GM18951 (cell line): ENCODE data around the gene AIPL1.

Source experiments
- POLR2A ChIP-seq: IDR thresholded peaks from 4 replicates; pipeline ENCODE4 v1.6.1; 2011; ENCODE audit warnings: mild to moderate bottlenecking; ENCODE audit not compliant: insufficient read length, insufficient read depth; ENCODE audit errors: extremely low read depth
- in situ Hi-C: fragments of 300-500 bp; cut with MboI; formaldehyde crosslinking; loops from one replicate; pipeline ENCODE4 v1.12.0; 2022; ENCODE audit warnings: low sequenced_read_pairs, mixed read lengths, inconsistent platforms; ENCODE audit not compliant: unreplicated experiment

AIPL1 gene

DNA sequence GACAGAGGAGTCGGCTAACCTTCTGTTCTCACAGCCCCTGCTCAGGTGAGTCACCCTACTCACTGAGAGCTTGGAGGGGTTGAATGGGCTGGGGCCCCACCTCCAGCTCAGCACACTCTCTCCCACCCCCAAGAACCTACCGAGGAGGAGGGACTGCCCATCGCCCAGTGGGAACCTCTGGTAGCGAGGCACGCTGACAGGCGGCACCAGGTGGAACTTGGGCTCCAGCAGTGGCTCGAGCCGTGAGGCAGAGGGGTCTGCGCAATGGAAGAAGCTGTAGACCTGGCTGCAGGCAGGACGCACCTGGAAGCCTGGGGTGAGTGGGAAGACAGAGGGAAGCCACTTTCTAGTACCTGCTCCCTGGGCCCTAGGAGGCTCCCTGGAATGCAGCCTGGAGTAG, 37.6 kb upstream of the AIPL1 start:
- in situ Hi-C loops, result no loop called here
- no peak for TF ChIP-seq POLR2A

DNA sequence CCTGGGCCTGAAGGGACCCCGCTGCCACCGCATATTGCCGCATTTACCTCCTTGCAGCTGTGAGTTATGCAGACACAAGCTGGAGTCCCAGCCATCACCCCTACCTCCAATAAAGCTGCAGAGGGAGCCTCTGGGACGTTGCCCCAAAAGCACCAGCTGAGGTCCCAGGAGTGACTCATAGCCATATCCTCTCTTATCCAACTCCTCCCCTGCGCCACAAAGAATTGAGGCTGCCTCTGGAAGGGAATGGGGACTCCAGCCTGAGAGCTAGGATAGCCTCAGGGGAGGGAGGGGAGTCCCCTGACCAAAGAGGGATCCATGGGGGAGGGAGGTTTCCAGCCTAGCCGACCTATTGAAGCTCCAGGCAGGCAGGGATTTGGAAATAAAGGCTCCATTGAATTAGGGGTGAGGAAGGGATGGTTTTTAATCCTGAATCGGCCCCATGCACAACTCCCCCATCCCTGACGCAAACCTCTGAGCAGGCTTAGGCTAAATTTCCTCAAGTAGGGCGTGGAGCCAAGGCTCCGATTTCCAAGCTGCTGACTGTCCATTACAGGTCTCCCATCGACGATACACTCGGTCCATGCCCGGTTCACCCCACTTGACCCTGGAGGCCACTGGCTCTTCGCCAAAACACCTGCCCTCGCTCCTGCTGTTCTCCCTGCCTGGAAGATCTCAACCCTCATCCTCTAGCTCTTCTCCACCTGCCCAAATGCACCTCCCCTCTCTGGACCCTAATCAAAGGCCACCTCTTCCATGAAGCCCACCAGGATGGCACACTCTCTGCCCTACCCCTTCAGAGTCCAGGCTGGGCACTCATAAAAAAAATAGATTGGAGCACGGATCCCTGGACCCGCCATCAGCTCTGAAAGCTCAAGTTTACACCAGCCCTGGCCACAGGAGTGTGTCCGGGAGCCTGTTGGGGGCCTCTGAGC, 36.9 kb upstream of the AIPL1 start:
- TF ChIP-seq POLR2A, result no peak
- in situ Hi-C loops, result no loop called here

DNA sequence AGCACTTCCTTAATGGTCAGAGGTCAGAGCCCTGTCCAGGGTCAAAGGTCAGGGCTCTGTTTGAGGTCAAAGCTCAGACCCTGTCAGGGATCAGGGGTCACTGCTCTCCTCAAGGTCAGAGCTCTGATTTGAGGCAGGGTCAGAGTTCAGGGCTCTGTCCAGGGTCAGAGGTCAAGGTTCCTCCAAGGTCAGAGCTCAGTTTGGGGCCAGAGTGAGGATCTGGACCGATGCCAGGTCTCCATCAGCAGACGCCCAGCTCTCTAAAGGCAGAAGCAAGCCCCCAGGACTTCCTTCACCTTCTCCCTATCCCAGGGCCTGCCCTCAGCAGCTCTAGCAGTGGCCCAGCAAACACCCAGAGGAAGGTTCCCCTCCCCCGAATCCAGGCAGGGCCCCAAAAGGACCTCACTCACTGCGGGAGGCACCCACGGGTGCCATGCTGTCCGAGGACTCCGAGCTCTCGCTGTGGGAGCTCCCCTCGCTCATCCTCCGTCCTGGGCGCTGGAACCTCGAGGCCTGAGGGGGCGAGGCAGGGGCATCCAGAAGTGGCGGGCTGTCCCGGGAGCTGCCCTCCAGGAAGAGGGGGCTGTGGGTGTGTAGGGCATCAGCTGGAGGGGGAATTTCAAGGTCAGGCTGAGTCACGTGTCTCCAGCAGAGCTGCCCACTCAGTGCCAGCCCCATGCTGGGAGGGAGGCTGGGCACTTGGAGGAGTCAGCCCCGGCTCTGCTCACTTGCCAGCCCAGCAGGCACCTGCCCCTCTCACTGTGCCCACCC, 36.0 kb upstream of the AIPL1 start:
- no peak for TF ChIP-seq POLR2A
- in situ Hi-C loops, result no loop called here

DNA sequence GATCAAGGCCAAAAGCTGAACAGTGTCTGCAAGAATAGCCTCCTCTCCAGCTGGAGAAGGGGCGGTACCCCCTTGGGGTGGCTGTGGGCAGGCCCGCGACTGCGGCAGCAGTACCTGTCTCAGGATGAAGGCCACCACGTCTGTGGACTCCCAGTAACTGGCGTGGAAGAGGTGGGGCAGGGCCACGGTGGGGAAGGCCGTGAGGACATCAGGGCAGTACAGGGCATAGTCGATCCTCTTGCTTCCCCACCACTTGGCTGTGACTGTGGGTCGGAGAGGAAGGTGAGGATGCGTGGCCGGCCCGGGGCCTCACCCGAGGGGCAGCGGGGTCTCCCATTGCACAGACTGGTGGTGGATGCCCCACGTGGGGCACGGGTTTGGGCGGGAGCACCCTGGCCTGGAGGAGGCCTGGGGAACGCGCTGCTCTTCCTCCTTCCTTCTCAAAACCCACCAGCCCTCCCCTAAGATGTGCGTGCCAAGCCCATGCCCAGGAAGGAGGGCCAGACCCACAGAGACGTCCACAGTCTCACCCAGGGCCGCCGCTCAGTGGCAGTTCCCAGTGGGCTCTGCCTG, 35.3 kb upstream of the AIPL1 start:
- in situ Hi-C loops, result no loop called here
- TF ChIP-seq POLR2A, result no peak

DNA sequence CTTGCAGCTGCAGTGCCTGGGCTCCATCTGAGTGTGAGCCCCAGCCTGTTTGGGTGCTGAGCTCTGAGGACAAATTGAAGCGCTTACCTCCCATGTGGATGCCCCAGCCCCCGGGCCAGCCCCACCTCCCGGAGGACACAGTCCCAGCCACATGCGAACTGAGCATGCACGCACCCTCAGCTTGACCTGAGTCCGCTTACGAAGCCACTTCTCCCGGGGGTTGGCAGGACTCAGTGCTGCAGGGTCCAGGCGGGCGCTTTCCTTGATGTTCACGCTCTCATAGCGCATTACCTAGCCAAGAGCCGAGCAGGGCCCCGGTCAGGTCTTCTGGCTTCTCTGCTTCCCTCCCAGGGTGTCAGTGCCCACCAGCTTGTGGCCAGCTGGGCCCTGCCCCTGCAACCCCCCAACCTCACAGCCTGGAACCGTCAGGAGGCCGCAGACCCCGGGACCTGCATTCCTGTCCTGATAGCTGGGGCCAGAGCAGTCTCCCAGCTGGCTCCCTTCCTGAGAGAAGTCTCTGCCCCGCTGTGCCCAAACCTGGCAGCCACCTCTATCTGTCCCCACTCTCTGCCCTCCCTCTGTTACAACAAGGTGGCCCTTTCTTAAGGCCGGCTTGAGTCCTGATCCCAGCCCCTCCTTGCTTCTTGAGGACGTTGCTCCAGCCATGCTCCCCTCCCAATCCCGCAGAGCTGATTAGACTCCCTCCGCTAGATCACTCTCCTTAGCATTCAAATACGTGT, 33.3 kb upstream of the AIPL1 start:
- in situ Hi-C loops, result no loop called here
- TF ChIP-seq POLR2A, result no peak

DNA sequence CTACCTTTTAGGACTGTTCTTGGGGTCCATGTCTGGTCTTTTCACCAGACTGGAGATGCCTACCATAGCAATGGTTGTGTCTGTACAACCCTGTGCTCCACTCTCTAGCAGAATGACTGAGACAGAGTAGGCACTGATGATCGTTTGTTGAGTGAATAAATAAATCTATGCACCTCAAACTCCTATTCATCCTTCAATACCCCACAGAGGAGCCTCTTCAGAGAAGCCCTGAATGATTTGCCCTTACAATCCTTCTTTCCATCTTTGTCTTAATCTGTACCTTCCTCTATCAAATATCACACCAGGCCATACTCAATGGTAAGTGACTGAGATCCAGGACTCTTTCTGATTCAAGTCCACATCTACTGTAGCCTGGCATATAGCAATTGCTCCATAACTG, 32.6 kb upstream of the AIPL1 start:
- no peak for TF ChIP-seq POLR2A
- in situ Hi-C loops, result no loop called here

DNA sequence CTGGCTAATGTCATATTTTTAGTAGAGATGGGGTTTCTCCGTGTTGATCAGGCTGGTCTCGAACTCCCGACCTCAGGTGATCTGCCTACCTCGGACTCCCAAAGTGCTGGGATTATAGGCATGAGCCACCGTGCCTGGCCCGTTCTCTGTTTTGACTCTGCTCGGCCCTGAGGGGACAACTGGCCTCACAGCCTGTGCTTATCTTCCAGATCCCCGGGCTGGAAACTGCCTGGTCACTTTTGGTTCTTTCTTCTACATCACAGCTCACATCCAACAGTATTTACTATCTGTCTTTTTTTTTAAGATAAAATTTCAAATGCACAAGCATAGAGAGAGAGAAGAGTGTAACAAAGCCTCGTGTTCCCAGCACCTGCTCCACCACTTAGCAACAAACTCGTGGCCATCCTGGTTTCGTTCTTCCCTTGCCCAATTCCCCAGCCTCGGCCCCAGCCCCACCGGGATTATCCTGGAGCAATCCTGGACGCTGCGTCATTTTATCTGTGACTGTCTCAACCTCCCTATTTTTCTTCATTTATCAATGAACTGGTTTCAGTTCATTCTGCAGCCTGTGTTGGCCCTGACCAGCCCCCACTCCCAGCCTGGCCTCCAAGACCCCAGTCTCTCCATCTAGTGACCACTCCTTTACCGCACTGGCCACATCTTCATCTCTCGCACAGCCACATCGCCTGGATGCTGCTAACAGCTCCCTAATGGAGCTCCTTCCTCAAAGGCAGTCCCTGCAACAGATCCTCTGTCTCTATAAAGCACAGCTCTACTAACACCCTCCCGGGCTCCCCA, 30.5 kb upstream of the AIPL1 start:
- in situ Hi-C loops, result no loop called here
- no peak for TF ChIP-seq POLR2A

DNA sequence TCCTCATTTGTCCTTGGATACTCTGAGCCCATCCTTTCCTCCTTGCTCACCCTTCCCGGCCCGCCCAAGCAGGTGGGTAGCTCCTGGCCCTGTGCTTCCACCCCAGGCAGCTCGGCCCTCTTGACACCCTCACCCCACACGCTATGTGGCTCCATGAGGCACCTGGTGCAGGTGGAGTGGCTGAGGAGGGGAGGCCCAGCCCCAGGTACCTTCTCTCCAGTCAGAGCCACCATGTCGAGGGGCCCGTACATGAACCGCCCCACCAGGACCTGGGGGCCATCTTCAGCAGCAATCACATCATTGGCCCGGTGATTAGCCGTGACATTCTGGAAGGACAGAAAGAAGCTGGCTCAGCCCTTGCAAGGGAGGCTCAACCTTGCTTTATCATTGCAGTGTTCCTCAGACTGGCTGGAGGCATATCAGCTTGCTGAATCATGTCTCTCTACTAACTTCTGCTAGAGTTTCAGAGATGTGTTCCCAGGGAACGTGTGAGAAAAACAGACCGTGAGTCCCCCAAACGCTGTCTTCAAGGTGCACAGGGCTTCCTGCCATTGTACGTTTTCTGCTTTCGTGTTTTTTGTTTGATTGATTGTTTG, 29.6 kb upstream of the AIPL1 start:
- TF ChIP-seq POLR2A, result no peak
- in situ Hi-C loops, result no loop called here

DNA sequence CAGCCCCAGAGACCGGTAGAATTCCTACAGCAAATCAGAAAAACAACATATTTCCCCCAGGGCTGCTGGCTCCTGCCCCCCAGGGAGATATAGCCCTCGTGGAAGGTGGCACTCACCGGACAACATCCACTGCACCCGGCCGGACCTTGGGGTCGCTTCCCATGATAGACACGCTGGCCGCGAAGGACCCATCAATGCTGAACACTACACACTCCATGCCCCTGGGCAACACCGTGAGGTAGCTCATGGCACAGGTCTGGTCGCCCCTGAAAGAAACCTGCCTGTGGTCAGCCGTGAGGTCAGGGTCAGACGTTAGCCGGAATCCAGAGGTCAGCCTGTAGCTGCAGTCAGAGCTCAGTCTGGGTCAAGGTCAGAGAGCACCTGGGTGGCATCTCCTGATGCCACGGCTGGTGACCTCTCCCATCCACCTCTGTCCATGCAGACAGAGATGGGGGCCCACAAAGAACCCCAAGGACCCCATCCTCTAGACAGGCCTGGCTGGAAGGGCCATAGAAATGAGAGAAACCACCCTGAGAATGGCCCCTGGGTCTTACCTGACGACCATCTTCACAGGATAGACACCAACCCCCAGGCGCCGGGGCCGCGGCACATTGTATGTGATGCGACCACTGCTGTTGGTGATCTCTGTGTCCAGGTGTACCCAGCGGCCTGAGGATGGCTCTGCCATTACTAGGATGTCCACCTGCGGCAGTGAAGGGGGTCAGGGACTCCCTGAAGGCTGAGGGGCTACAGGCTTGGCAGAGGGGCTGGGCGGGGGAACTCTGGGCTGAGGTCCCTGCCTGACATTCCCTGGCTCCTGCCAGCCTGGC, 28.9 kb upstream of the AIPL1 start:
- in situ Hi-C loops, result no loop called here
- no peak for TF ChIP-seq POLR2A

DNA sequence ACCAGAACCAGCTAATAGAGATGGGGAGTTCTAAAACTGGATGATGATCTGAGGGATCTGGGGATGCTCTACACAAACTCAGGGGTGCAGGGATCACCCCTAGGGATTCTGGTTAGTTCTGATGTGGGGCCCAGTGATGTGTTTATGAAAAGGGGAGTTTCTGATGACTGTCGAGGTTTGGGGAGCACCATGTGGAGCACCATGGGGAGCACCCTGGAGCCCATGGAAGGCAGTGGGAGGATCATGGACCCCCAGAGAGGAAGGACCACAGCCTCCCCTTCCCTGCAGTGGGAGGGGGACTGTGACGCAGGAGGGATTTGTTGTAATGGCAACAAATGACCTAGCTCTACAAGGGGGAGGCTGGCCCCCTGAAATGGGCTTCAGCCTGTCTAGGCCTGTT, 27.8 kb upstream of the AIPL1 start:
- TF ChIP-seq POLR2A, result no peak
- in situ Hi-C loops, result no loop called here
